Loucy (cell line): ENCODE results near the gene MEF2A.

Experiments
- EZH2phosphoT487 ChIP-seq: fragments of 200-600 bp; IDR thresholded peaks from 2 replicates; pipeline ENCODE4 v1.6.1; 2018; ENCODE audit warnings: antibody characterized with exemption, mild to moderate bottlenecking, moderate library complexity, borderline replicate concordance
- TF ChIP-seq, protein P1 (sequence below): fragments of 200-600 bp; sonication (generic); conservative IDR thresholded peaks from 2 replicates; pipeline ENCODE4 v1.5.1; 2014; ENCODE audit warnings: mild to moderate bottlenecking, antibody characterized with exemption, low read length

DNA sequence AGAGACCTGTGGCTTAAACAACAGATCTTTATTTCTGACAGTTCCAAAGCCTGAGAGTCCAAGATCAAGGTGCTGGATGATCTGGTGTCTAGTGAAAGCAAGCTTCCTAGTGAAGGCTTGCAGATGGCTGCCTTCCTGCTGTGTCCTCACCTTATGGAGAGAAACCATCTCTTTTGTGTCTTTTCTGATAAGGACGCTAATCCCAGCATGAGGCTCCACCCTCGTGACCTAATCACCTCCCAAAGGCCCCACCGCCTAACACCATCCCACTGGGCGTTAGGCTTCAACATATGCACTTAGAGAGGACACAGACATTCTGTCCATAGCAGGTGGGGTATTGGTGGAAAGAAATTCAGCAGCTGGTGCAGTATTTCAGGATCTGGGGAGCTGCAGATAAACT, 187.3 kb downstream of the MEF2A start:
- TF ChIP-seq, protein P1, sequence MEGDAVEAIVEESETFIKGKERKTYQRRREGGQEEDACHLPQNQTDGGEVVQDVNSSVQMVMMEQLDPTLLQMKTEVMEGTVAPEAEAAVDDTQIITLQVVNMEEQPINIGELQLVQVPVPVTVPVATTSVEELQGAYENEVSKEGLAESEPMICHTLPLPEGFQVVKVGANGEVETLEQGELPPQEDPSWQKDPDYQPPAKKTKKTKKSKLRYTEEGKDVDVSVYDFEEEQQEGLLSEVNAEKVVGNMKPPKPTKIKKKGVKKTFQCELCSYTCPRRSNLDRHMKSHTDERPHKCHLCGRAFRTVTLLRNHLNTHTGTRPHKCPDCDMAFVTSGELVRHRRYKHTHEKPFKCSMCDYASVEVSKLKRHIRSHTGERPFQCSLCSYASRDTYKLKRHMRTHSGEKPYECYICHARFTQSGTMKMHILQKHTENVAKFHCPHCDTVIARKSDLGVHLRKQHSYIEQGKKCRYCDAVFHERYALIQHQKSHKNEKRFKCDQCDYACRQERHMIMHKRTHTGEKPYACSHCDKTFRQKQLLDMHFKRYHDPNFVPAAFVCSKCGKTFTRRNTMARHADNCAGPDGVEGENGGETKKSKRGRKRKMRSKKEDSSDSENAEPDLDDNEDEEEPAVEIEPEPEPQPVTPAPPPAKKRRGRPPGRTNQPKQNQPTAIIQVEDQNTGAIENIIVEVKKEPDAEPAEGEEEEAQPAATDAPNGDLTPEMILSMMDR: no peak
- TF ChIP-seq EZH2phosphoT487: no peak
